Heart right ventricle (tissue), 16 donors: ENCODE results near the gene SEMA3F. TPM values are rescaled to one million over a fixed set of nuclear protein-coding genes. Genes with fewer than 3 reads are reported as not detected.

ENCODE experiments used
- ATAC-seq, 8 donors: fragments of 200-7000 bp; cut with Tn5 transposase; one replicate each; pipeline ENCODE4 v1.9.1; 2020; ENCODE audit warnings: mild to moderate bottlenecking in 8 of 8, moderate library complexity in 8 of 8, moderate number of reproducible peaks in 1 of 8
- DNase-seq, 2 donors: peaks; one replicate each; pipeline ENCODE4 v3.0.0-alpha.2; 2020
- H3K27ac ChIP-seq, 10 donors: fragments of 200-600 bp; sonication (generic) in 2 of 10; one replicate each; pipeline versions ENCODE4 v1.5.0 to v1.8.0; 2020 to 2022; ENCODE audit warnings: mild to moderate bottlenecking in 3 of 10
- H3K27me3 ChIP-seq, 7 donors: fragments of 200-600 bp; one replicate each; pipeline ENCODE4 v1.8.0; 2021 to 2022; ENCODE audit warnings: mild to moderate bottlenecking in 2 of 7
- H3K36me3 ChIP-seq, 9 donors: fragments of 200-600 bp; sonication (generic) in 1 of 9; one replicate each; pipeline versions ENCODE4 v1.5.0 to v1.8.0; 2020 to 2022; ENCODE audit warnings: mild to moderate bottlenecking in 2 of 9
- H3K4me1 ChIP-seq, 9 donors: fragments of 200-600 bp; sonication (generic) in 1 of 9; one replicate each; pipeline versions ENCODE4 v1.5.0 to v1.8.0; 2020 to 2022; ENCODE audit warnings: mild to moderate bottlenecking in 4 of 9
- H3K4me3 ChIP-seq, 10 donors: fragments of 200-600 bp; sonication (generic) in 2 of 10; one replicate each; pipeline versions ENCODE4 v1.5.0 to v1.8.0; 2020 to 2022; ENCODE audit warnings: mild to moderate bottlenecking in 7 of 10, moderate library complexity in 2 of 10
- H3K9me3 ChIP-seq, 11 donors: fragments of 200-600 bp in 10 of 11; sonication (generic) in 2 of 11; one replicate each; pipeline versions ENCODE4 v1.5.0 to v1.8.0; 2013 to 2022; ENCODE audit warnings: mild to moderate bottlenecking in 2 of 11, control low read depth in 1 of 11, moderate library complexity in 1 of 11
- WGBS, 2 donors: extraction: QIAGEN DNeasy Blood & Tissue Kit; methylation state at CpG; one replicate each; pipeline ENCODE4 v1.1.7; 2013; ENCODE audit warnings: inconsistent platforms in 1 of 2; 5-methylcytosine and 5-hydroxymethylcytosine counted together
- intact Hi-C, 10 donors: fragments of 100-400 bp; cut with DNase I; formaldehyde crosslinking; loops; one replicate each; pipeline versions ENCODE4 v1.11.1 to v1.14.2; 2022
- polyA plus RNA-seq, 2 donors: library from polyadenylated mRNA; stranded (reverse); fragments of 200-250 nt; gene quantifications; one replicate each; pipeline ENCODE4 v1.2.3, GENCODE V29; 2013
- total RNA-seq, 10 donors: library from RNA; stranded (reverse); fragmentation: NEBNext Ultra II Directional in 3 of 10; extraction: Animal tissue kit (Norgen Biotek cat#: 25700) in 3 of 10; gene quantifications; one replicate each; pipeline versions ENCODE4 v1.2.1 to v1.2.4, GENCODE V29; 2021 to 2023
- TF ChIP-seq, protein P1 (sequence below), 9 donors: fragments of 200-600 bp; sonication (generic) in 2 of 9; IDR thresholded peaks; one replicate each; pipeline versions ENCODE4 v1.5.0 to v1.8.0; 2021 to 2022; ENCODE audit warnings: antibody characterized with exemption in 9 of 9, mild to moderate bottlenecking in 5 of 9, moderate library complexity in 1 of 9
- donor health status: Arrhythmogenic right ventricular cardiomyopathy.
- donor health status: ischemic (EF 13 %, LVEDD 7.1; RV severe dilation, severe dysfunction).
- donor health status: healthy with polysubstance abuse.
- donor health status: DM: no; HTN: yes; CAD: no.
- donor health status: DM: no; HTN: no; CAD: no.
- donor health status: ischemic (EF 25% LVEDD 6.9; RV normal size, moderate dysfunction).
- donor health status: ischemic (EF 25% LVEDD 5.7; RV mildly dilated, moderate dysfunction).
- donor health status: healthy.
- donor health status: DM: yes; HTN: yes; CAD: no.
- donor health status: Ischemic cardiomyopathy.
- donor health status: ischemic (EF 35%, LVEDD 5.7; RV mildly dilated, moderate dysfunction).
- donor health status: nonischemic (EF 11% LVEDD 7.7; RV severe dilation, severe dysfunction).
- donor health status: DM: yes; HTN: yes; CAD: no.
- donor health status: PGD.
- donor health status: ischemic (EF 29% LVEDD 5.4; RV normal size, mild dysfunction).
- donor health status: nonischemic (EF 23%, LVEDD 6.1; RV moderate dilation, normal function).

SEMA3F gene
- total and polyA plus RNA-seq, 12 donors = 5.1 to 37.2 (median 12.3) TPM

DNA sequence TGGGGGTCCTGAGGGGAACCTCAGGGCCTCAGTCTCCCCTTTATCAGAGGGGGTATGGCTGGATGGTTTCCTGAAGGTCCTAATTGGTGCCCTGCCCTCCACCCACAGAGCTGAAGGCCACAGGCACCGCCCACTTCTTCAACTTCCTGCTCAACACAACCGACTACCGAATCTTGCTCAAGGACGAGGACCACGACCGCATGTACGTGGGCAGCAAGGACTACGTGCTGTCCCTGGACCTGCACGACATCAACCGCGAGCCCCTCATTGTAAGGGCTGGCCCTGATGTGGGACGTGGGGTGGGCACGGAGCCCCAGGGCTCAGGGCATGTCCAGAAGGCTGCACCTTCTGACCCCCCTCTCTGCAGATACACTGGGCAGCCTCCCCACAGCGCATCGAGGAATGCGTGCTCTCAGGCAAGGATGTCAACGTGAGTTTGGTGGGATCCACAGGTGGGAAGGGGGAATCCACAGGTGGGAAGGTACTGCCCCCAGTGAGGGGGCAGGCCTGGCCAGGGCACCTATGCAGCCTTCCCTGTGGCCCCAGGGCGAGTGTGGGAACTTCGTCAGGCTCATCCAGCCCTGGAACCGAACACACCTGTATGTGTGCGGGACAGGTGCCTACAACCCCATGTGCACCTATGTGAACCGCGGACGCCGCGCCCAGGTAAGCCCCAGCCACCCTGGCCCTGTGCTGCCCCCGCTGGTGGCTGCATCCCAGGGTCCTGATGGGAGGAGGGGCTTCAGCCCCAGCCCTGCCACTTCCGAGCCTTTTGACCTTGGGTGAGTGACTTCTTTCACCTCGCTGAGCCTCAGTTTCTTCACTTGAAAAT, 18.8 kb downstream of the SEMA3F start:
- no peak for ATAC-seq
- no peaks in the 10 kb centered on the region for H3K9me3 ChIP-seq
- 85 to 87% methylated on average over 29 of the region's 29 CpGs for WGBS, 2 donors
- peaks cover 20 to 43% (median 34%) of the 10 kb centered on the region in 9 donors for H3K4me1 ChIP-seq
- no peak overlapping the region for H3K27ac ChIP-seq
- intact Hi-C loops = no loop called here
- peaks cover 0 to 37% (median 5%) of the 10 kb centered on the region in 9 donors for H3K36me3 ChIP-seq
- TF ChIP-seq, protein P1, sequence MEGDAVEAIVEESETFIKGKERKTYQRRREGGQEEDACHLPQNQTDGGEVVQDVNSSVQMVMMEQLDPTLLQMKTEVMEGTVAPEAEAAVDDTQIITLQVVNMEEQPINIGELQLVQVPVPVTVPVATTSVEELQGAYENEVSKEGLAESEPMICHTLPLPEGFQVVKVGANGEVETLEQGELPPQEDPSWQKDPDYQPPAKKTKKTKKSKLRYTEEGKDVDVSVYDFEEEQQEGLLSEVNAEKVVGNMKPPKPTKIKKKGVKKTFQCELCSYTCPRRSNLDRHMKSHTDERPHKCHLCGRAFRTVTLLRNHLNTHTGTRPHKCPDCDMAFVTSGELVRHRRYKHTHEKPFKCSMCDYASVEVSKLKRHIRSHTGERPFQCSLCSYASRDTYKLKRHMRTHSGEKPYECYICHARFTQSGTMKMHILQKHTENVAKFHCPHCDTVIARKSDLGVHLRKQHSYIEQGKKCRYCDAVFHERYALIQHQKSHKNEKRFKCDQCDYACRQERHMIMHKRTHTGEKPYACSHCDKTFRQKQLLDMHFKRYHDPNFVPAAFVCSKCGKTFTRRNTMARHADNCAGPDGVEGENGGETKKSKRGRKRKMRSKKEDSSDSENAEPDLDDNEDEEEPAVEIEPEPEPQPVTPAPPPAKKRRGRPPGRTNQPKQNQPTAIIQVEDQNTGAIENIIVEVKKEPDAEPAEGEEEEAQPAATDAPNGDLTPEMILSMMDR (IDR thresholded peaks at IDR 0.05) = no peak
- no peak overlapping the region for H3K4me3 ChIP-seq
- H3K27me3 ChIP-seq = no peaks in the 10 kb centered on the region
- DNase-seq = no peak

GRCh38 chr3:50174517-50174895, 19.4 kb downstream of the SEMA3F start:
- no peak for ATAC-seq
- Histone ChIP-seq H3K27me3 (no peaks in the 10 kb centered on the region), H3K27ac (no peak overlapping the region), H3K4me1 (peaks cover 15 to 37% (median 28%) of the 10 kb centered on the region in 9 donors), H3K4me3 (no peak overlapping the region), H3K36me3 (peaks cover 0 to 37% (median 5%) of the 10 kb centered on the region in 9 donors), H3K9me3 (no peaks in the 10 kb centered on the region)
- DNase-seq = no peak
- intact Hi-C loops = no loop called here
- TF ChIP-seq, protein P1 (IDR thresholded peaks at IDR 0.05) = no peak
- 95% methylated on average over 7 of the region's 7 CpGs for WGBS, 2 donors

- Histone ChIP-seq H3K4me3 (no peak overlapping the region), H3K27ac (no peak overlapping the region), H3K27me3 (no peaks in the 10 kb centered on the region), H3K4me1 (peaks cover 15 to 32% (median 26%) of the 10 kb centered on the region in 9 donors), H3K36me3 (peaks cover 0 to 37% (median 5%) of the 10 kb centered on the region in 9 donors), H3K9me3 (no peaks in the 10 kb centered on the region)
- no peak for DNase-seq
- TF ChIP-seq, protein P1 (IDR thresholded peaks at IDR 0.05) = no peak
- no peak for ATAC-seq
- intact Hi-C loops = no loop called here
- 95% methylated on average over 17 of the region's 17 CpGs for WGBS, 2 donors
These were observed 19.9 kb downstream of the SEMA3F start for GRCh38 chr3:50174947-50175524.

- peaks cover 0 to 9% (median 7%) of the 10 kb centered on the region in 9 donors for H3K4me1 ChIP-seq
- H3K36me3 ChIP-seq = peaks cover 0 to 54% (median 5%) of the 10 kb centered on the region in 9 donors
- no peak overlapping the region for H3K27ac ChIP-seq
- no peaks in the 10 kb centered on the region for H3K27me3 ChIP-seq
- ATAC-seq (no peak), DNase-seq (no peak)
- intact Hi-C loops = no loop called here
- no peaks in the 10 kb centered on the region for H3K9me3 ChIP-seq
- TF ChIP-seq, protein P1 (IDR thresholded peaks at IDR 0.05) = no peak
- H3K4me3 ChIP-seq = no peak overlapping the region
- 66 to 75% methylated on average over 2 of the region's 2 CpGs for WGBS, 2 donors
These were observed 22.2 kb downstream of the SEMA3F start for GRCh38 chr3:50177346-50177745.
